Measurements from ENCODE around the gene SPAST. TPM values are rescaled to one million over a fixed set of nuclear protein-coding genes. Genes with fewer than 3 reads are reported as not detected.

Gene SPAST
- total and polyA plus RNA-seq, 9 of the 15 experiments (the other 6 are each of a cell fraction or from before 2014, with no cell fraction given): 7.4 to 37.0 (median 19.0) TPM

- TF ChIP-seq RERE (CRISPR knock-in tag; IDR thresholded peaks at IDR 0.05; ENCODE audit: borderline replicate concordance): no peak
- no peak; the same call in 1 of the 2 replicates for TF ChIP-seq HOXB6 (CRISPR knock-in tag; IDR thresholded peaks at IDR 0.05; ENCODE audit: borderline replicate concordance)
- no peak for TF ChIP-seq CEBPZ (IDR thresholded peaks at IDR 0.05; ENCODE audit: borderline replicate concordance, low read depth, low read length)
- no peak for TF ChIP-seq HNRNPK (IDR thresholded peaks at IDR 0.05; ENCODE audit: low read depth, low read length, poor library complexity, severe bottlenecking)
- TF ChIP-seq SMARCA4 (IDR thresholded peaks at IDR 0.05): peak; percentile 6
- no peak for TF ChIP-seq ARNT (IDR thresholded peaks at IDR 0.05)
- peak; percentile 9; the same call in 1 of the 2 replicates for TF ChIP-seq ZSCAN29 (IDR thresholded peaks at IDR 0.05)
- no peak for TF ChIP-seq ZNF140 (CRISPR knock-in tag; IDR thresholded peaks at IDR 0.05)
- 0 out of 2 replicates have a peak, but pooled peaks have one; percentile 4 for TF ChIP-seq ZKSCAN1 (IDR thresholded peaks at IDR 0.05; ENCODE audit: low read depth, low read length)
- no peak for TF ChIP-seq JUND (IDR thresholded peaks at IDR 0.05; ENCODE audit: borderline replicate concordance, low read depth, low read length)
- 0 out of 3 replicates have a peak, but pooled peaks have one; percentile 16 for TF ChIP-seq JUND (tag; IDR thresholded peaks at IDR 0.05; ENCODE audit: borderline replicate concordance, low read depth, low read length)
- TF ChIP-seq CREB3L1 (IDR thresholded peaks at IDR 0.05; ENCODE audit: borderline replicate concordance, low read depth): peak; percentile 74; the same call in 1 of the 2 replicates
- no peak for TF ChIP-seq POLR2G (IDR thresholded peaks at IDR 0.05; ENCODE audit: low read depth, low read length)
- TF ChIP-seq LARP7 (IDR thresholded peaks at IDR 0.05): 0 out of 2 replicates have a peak, but pooled peaks have one; percentile 13
- peak; percentile 46; the same call in 1 of the 2 replicates for TF ChIP-seq THRA (IDR thresholded peaks at IDR 0.05)
Measured at GRCh38 chr2:32166115-32166574, 102.8 kb downstream of the SPAST start (continued).

Data from K562 (cell line).